Tibial nerve (tissue), 4 donors: ENCODE data around the gene CUX1. TPM values are rescaled to one million over a fixed set of nuclear protein-coding genes. Genes with fewer than 3 reads are reported as not detected.
"Not testable (repeated sequence)": the region's sequence is repeated elsewhere in the genome, so short reads cannot be mapped to it uniquely, and the experiment has no call there.

Experiments used
- DNase-seq, 2 donors: peaks; one replicate each; pipeline ENCODE4 v3.0.0-alpha.2; 2019; ENCODE audit warnings: low spot score in 2 of 2
- H3K27ac ChIP-seq, 4 donors: fragments of 200-600 bp; sonication (generic) in 3 of 4; one replicate each; pipeline ENCODE4 v1.5.1; 2017 to 2019; ENCODE audit warnings: mild to moderate bottlenecking in 1 of 4
- H3K27me3 ChIP-seq, 2 donors: fragments of 200-600 bp; sonication (generic) in 1 of 2; one replicate each; pipeline versions ENCODE4 v1.5.1 to v1.6.0; 2017 to 2019
- H3K36me3 ChIP-seq, 3 donors: fragments of 200-600 bp; sonication (generic); one replicate each; pipeline ENCODE4 v1.5.1; 2018 to 2019
- H3K4me1 ChIP-seq, 4 donors: fragments of 200-600 bp; sonication (generic) in 3 of 4; one replicate each; pipeline ENCODE4 v1.5.1; 2017 to 2019
- H3K4me3 ChIP-seq, 4 donors: fragments of 200-600 bp; sonication (generic) in 3 of 4; one replicate each; pipeline ENCODE4 v1.5.1; 2017 to 2019; ENCODE audit warnings: mild to moderate bottlenecking in 1 of 4, moderate library complexity in 1 of 4
- H3K9me3 ChIP-seq, 4 donors: fragments of 200-600 bp; sonication (generic) in 3 of 4; one replicate each; pipeline ENCODE4 v1.5.1; 2017 to 2019
- EP300 ChIP-seq, 2 donors: sonication (generic); formaldehyde crosslinking; IDR thresholded peaks; one replicate each; pipeline ENCODE4 v1.6.1; 2017; ENCODE audit warnings: antibody characterized with exemption in 2 of 2, mild to moderate bottlenecking in 1 of 2
- POLR2A ChIP-seq, 2 donors: fragments of 450-650 bp; IDR thresholded peaks; one replicate each; pipeline ENCODE4 v1.6.1; 2017; ENCODE audit warnings: antibody characterized with exemption in 2 of 2, mild to moderate bottlenecking in 2 of 2, moderate library complexity in 2 of 2
- WGBS, 2 donors: methylation state at CpG; one replicate each; pipeline ENCODE4 v1.1.5; 2018; 5-methylcytosine and 5-hydroxymethylcytosine counted together
- total RNA-seq, 4 donors: library from RNA; depleted of rRNA; stranded (reverse); fragments of >200 nt; gene quantifications; one replicate each; pipeline ENCODE4 v1.1.0, GENCODE V29; 2016
- TF ChIP-seq, protein P1 (sequence below), 5 experiments: fragments of 200-600 bp in 3 of 5; fragments of 450-650 bp in 2 of 5; sonication (generic) in 3 of 5; IDR thresholded peaks; one replicate each; pipeline ENCODE4 v1.5.1; 2016 to 2019; ENCODE audit warnings: antibody characterized with exemption in 5 of 5, mild to moderate bottlenecking in 3 of 5, moderate library complexity in 2 of 5

The CUX1 gene
- total RNA-seq, 4 donors from 2014 or later: 74.5 to 104 (median 84.3) TPM

DNA sequence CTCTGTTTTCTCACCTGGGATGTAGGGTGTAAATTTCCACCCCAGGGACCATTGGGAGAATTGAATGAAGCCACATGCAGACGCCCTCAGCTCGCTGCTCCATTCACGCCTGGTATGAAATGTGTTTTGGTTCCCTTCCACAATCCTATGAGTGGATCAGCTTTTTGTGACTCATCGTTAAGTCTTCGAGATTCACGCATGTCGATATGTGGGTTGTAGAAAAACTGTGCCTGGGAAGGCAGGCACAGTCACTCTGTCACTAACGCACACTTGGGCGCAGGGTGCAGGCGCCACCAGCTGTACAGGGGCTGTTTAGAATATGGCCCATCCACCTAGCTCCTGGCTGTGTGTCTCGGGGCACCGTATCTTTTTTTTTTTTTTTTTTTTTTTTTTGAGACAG is 405.0 kb downstream of the CUX1 start:
- Histone ChIP-seq H3K4me1 (no peaks in the 10 kb centered on the region), H3K27me3 (no peaks in the 10 kb centered on the region), H3K36me3 (peaks cover 0 to 38% (median 0%) of the 10 kb centered on the region in 3 donors), H3K9me3 (no peaks in the 10 kb centered on the region), H3K4me3 (no peak overlapping the region), H3K27ac (no peak overlapping the region)
- WGBS, 2 donors: 93% methylated on average over 12 of the region's 12 CpGs
- no peak for DNase-seq
- TF ChIP-seq POLR2A (IDR thresholded peaks at IDR 0.05) (no peak), EP300 (IDR thresholded peaks at IDR 0.05) (no peak)
- TF ChIP-seq, protein P1, sequence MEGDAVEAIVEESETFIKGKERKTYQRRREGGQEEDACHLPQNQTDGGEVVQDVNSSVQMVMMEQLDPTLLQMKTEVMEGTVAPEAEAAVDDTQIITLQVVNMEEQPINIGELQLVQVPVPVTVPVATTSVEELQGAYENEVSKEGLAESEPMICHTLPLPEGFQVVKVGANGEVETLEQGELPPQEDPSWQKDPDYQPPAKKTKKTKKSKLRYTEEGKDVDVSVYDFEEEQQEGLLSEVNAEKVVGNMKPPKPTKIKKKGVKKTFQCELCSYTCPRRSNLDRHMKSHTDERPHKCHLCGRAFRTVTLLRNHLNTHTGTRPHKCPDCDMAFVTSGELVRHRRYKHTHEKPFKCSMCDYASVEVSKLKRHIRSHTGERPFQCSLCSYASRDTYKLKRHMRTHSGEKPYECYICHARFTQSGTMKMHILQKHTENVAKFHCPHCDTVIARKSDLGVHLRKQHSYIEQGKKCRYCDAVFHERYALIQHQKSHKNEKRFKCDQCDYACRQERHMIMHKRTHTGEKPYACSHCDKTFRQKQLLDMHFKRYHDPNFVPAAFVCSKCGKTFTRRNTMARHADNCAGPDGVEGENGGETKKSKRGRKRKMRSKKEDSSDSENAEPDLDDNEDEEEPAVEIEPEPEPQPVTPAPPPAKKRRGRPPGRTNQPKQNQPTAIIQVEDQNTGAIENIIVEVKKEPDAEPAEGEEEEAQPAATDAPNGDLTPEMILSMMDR (IDR thresholded peaks at IDR 0.05): no peak

DNA sequence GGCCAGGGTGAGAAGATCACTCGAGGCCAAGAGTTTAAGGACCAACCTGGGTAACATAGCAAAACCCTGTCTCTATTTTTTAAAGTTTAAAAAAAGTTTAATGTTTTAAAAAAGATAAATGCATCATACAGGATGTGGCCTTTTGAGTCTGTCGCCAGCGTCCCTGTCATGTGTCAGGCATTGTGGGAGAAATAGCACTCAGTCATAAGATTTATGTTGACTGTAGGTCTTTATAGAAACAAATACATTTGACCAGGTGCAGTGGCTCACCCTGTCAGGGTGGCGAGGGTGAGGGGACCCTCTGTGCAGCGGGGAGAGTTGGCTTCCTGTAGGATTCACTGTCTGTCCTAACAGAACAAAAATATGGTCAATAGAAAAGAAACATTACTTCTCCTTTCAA is 405.8 kb downstream of the CUX1 start:
- 88 to 90% methylated on average over 5 of the region's 5 CpGs for WGBS, 2 donors
- no peaks in the 10 kb centered on the region for H3K9me3 ChIP-seq
- no peaks in the 10 kb centered on the region for H3K4me1 ChIP-seq
- H3K27me3 ChIP-seq: no peaks in the 10 kb centered on the region
- no peak overlapping the region for H3K27ac ChIP-seq
- no peak for TF ChIP-seq EP300 (IDR thresholded peaks at IDR 0.05)
- no peak for TF ChIP-seq POLR2A (IDR thresholded peaks at IDR 0.05)
- TF ChIP-seq, protein P1 (IDR thresholded peaks at IDR 0.05): no peak
- no peak overlapping the region for H3K4me3 ChIP-seq
- DNase-seq: no peak
- peaks cover 0 to 40% (median 0%) of the 10 kb centered on the region in 3 donors for H3K36me3 ChIP-seq

DNA sequence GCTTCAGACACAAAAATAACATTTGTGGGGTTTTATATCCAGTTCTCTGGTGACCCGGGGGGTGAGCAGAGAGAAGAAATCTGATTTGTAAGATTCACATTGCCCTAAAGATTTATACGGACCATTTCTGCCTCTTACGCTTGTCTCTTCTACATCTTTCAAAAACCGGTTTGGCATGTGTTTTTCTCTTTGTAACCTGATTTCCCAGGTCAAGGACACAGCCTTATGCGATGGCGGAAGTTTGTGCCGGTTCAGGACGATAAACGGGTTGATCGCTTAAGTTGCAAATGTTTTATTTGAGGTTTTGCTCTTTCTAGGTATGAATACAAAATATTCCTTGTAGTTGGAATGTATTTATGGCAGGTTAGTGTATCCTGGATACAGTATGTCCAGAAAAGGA is 407.6 kb downstream of the CUX1 start:
- no peak overlapping the region for H3K27ac ChIP-seq
- no peak overlapping the region for H3K4me3 ChIP-seq
- H3K36me3 ChIP-seq: peaks cover 0 to 48% (median 4%) of the 10 kb centered on the region in 3 donors
- WGBS, 2 donors: 86 to 93% methylated on average over 10 of the region's 10 CpGs
- no peak for DNase-seq
- no peaks in the 10 kb centered on the region for H3K9me3 ChIP-seq
- no peaks in the 10 kb centered on the region for H3K4me1 ChIP-seq
- H3K27me3 ChIP-seq: no peaks in the 10 kb centered on the region
- TF ChIP-seq POLR2A (IDR thresholded peaks at IDR 0.05) (no peak), EP300 (IDR thresholded peaks at IDR 0.05) (no peak)
- TF ChIP-seq, protein P1 (IDR thresholded peaks at IDR 0.05): no peak

DNA sequence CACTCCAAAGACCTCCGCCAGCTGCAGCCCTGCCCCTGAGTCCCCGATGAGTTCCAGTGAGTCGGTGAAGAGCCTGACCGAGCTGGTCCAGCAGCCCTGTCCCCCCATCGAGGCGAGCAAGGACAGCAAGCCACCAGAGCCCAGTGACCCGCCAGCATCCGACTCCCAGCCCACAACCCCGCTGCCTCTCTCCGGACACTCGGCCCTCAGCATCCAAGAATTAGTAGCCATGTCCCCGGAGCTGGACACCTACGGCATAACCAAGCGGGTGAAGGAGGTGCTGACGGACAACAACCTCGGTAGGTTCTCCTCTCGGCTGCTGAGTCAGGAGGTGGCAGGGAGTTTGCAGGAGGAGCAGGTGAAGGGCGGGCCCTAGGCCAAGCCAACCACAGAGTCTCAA is 409.9 kb downstream of the CUX1 start:
- Histone ChIP-seq H3K4me1 (no peaks in the 10 kb centered on the region), H3K36me3 (peaks cover 0 to 69% (median 7%) of the 10 kb centered on the region in 3 donors), H3K27ac (no peak overlapping the region), H3K4me3 (no peak overlapping the region), H3K27me3 (no peaks in the 10 kb centered on the region), H3K9me3 (no peaks in the 10 kb centered on the region)
- DNase-seq: no peak
- 91 to 94% methylated on average over 15 to 18 of the region's 18 CpGs for WGBS, 2 donors
- TF ChIP-seq, protein P1 (IDR thresholded peaks at IDR 0.05): no peak
- TF ChIP-seq EP300 (IDR thresholded peaks at IDR 0.05): no peak

DNA sequence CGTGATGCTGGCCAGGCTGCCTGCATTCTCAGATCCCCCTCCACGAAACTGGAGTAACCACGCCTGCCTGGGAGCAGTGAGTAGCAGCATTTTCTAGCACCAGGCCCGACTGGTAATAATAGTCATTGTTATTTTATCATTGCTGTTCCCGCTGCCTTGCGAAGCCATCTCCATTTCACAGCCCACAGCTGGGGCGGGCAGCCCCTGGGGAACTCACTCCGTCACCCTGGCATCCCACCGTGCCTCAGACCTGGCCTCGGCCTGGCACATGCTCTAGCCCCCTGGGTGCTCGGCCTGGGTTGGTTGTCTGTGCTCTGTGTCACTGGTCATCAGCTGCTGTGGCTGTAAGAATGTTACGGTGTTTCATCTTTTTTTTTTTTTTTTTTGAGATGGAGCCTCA is 411.5 kb downstream of the CUX1 start:
- 87 to 91% methylated on average over 12 of the region's 12 CpGs for WGBS, 2 donors
- no peak overlapping the region for H3K4me3 ChIP-seq
- DNase-seq: no peak
- TF ChIP-seq, protein P1 (IDR thresholded peaks at IDR 0.05): no peak
- TF ChIP-seq POLR2A (IDR thresholded peaks at IDR 0.05) (no peak), EP300 (IDR thresholded peaks at IDR 0.05) (no peak)
- H3K27ac ChIP-seq: no peak overlapping the region
- H3K36me3 ChIP-seq: peaks cover 0 to 79% (median 7%) of the 10 kb centered on the region in 3 donors
- no peaks in the 10 kb centered on the region for H3K27me3 ChIP-seq
- no peaks in the 10 kb centered on the region for H3K4me1 ChIP-seq
- no peaks in the 10 kb centered on the region for H3K9me3 ChIP-seq

DNA sequence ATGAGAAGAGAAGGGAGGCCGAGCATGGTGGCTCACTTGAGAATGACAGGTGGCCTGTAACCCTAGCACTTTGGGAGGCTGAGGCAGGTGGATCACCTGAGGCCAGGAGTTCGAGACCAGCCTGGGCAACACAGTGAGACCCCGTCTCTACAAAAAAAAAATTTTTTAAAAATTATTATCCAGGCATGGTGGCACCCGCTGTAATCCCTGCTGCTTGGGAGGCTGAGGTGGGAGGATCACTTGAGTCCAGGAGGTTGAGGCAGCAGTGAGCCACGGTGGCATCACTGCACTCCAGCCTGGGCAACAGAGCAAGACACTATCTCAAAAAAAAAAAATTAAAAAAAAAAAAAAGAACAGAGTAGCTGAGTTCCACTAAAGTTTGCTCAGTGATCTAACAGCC is 412.7 kb downstream of the CUX1 start:
- H3K4me3 ChIP-seq, H3K9me3 ChIP-seq, H3K27me3 ChIP-seq, H3K27ac ChIP-seq, DNase-seq, H3K4me1 ChIP-seq: not testable (repeated sequence)
- 83 to 94% methylated on average over 5 of the region's 5 CpGs for WGBS, 2 donors
- peaks cover 0 to 80% (median 7%) of the 10 kb centered on the region in 3 donors for H3K36me3 ChIP-seq
